Epithelial cell of proximal tubule (primary cell): ENCODE measurements around the gene SPNS3. TPM values are rescaled to one million over a fixed set of nuclear protein-coding genes. Genes with fewer than 3 reads are reported as not detected.

ENCODE experiments used
- DNase-seq: peaks from one replicate; pipeline ENCODE4 v3.0.0-alpha.2; 2011; ENCODE audit warnings: low read depth
- H3K4me3 ChIP-seq: 2 replicates; pipeline ENCODE4 v1.5.1; 2011; ENCODE audit warnings: low read depth, mild to moderate bottlenecking, low read length
- total RNA-seq: library from RNA; depleted of rRNA; stranded (reverse); fragments of >200 nt; gene quantifications from 2 replicates; pipeline ENCODE4 v1.2.3, GENCODE V29; 2015
- TF ChIP-seq, protein P1 (sequence below): conservative IDR thresholded peaks from 2 replicates; pipeline ENCODE4 v1.5.1; 2012; ENCODE audit warnings: low read depth, mild to moderate bottlenecking, low read length

SPNS3 gene
- 0.75 and 3.0 TPM in 2 replicates for total RNA-seq

GRCh38 chr17:4433515-4434031, at the start of gene SPNS3:
Gene SPNS3, plus strand, starts transcription at chr17:4433940. Its CDS starts 28 bp downstream, at chr17:4433968.
- TF ChIP-seq, protein P1, sequence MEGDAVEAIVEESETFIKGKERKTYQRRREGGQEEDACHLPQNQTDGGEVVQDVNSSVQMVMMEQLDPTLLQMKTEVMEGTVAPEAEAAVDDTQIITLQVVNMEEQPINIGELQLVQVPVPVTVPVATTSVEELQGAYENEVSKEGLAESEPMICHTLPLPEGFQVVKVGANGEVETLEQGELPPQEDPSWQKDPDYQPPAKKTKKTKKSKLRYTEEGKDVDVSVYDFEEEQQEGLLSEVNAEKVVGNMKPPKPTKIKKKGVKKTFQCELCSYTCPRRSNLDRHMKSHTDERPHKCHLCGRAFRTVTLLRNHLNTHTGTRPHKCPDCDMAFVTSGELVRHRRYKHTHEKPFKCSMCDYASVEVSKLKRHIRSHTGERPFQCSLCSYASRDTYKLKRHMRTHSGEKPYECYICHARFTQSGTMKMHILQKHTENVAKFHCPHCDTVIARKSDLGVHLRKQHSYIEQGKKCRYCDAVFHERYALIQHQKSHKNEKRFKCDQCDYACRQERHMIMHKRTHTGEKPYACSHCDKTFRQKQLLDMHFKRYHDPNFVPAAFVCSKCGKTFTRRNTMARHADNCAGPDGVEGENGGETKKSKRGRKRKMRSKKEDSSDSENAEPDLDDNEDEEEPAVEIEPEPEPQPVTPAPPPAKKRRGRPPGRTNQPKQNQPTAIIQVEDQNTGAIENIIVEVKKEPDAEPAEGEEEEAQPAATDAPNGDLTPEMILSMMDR: no peak
- H3K4me3 ChIP-seq: no peak within 1 kb of the TSS
- no peak for DNase-seq

- H3K4me3 ChIP-seq: no peak overlapping the region
- no peak for DNase-seq
- TF ChIP-seq, protein P1: no peak
These were observed 47.3 kb upstream of the SPNS3 start for GRCh38 chr17:4386406-4386805.

DNA sequence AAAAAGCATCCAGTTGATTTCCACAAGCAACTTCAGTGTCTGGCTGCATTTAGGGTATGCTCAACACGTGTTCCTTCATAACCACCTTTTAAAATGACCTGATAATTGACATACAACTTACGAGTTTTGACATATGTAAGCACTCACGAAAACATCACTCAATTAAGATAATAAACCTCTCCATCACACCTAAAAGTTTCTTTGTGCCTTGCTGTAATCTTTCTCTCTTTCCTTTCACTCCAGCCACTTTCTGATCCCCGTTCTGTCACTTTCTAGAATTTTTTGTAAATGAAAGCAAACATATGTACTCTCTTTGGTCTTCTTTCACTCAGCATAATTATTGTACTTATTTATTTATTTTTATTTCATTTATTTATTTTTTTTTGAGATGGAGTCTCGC, 46.6 kb upstream of the SPNS3 start:
- no peak overlapping the region for H3K4me3 ChIP-seq
- DNase-seq: no peak
- TF ChIP-seq, protein P1: no peak

- H3K4me3 ChIP-seq: no peak overlapping the region
- DNase-seq: no peak
- TF ChIP-seq, protein P1: no peak
These were observed 44.7 kb upstream of the SPNS3 start for GRCh38 chr17:4389079-4389478.

DNA sequence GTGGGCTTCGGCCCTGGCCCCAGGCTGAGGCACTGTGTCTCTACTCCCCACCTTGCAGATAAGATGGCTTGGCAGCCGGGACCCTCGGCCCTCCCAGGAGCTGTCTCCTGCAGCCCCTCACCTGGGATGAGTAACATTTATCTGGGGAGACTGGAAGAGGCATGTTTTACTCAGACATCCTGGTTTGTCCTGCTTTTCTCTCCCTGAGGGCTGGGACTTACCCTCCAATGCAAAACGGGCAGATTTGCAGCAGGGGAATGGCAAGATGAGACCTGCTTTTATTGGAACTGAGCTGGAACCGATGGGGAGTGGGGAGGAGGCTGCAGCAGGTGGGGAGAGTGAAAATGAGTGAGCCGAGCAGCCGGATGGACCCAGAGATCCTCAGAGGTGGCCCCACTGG, 39.9 kb upstream of the SPNS3 start:
- TF ChIP-seq, protein P1: no peak
- H3K4me3 ChIP-seq: no peak overlapping the region
- DNase-seq: no peak

GRCh38 chr17:4394208-4395110, 39.3 kb upstream of the SPNS3 start:
- no peak overlapping the region for H3K4me3 ChIP-seq
- TF ChIP-seq, protein P1: no peak
- no peak for DNase-seq
